Transverse colon (tissue), 4 donors: Measurements from ENCODE around the gene BCAP29. TPM values are rescaled to one million over a fixed set of nuclear protein-coding genes. Genes with fewer than 3 reads are reported as not detected.

Experiments used
- DNase-seq: peaks from one replicate; pipeline ENCODE4 v3.0.0-alpha.2; 2019
- H3K27ac ChIP-seq, 4 donors: fragments of 200-600 bp; sonication (generic); 2 replicates each; pipeline ENCODE4 v1.5.1; 2016 to 2018; ENCODE audit warnings: inconsistent platforms in 4 of 4
- H3K27me3 ChIP-seq: fragments of 200-600 bp; sonication (generic); 2 replicates; pipeline ENCODE4 v1.5.1; 2017; ENCODE audit warnings: inconsistent platforms
- H3K36me3 ChIP-seq, 4 donors: fragments of 200-600 bp; sonication (generic); 2 replicates each; pipeline ENCODE4 v1.5.1; 2017 to 2019; ENCODE audit warnings: inconsistent platforms in 4 of 4
- H3K4me1 ChIP-seq, 4 donors: fragments of 200-600 bp; sonication (generic); 2 replicates each; pipeline ENCODE4 v1.5.1; 2017 to 2020; ENCODE audit warnings: inconsistent platforms in 4 of 4
- H3K4me3 ChIP-seq, 4 donors: fragments of 200-600 bp; sonication (generic); 1 replicate in 1 of 4; 2 replicates in 3 of 4; pipeline versions ENCODE4 v1.5.1 to v1.6.1; 2017 to 2019; ENCODE audit warnings: inconsistent platforms in 4 of 4
- H3K9me3 ChIP-seq, 2 donors: fragments of 200-600 bp; sonication (generic); 2 replicates each; pipeline ENCODE4 v1.5.1; 2017 to 2019; ENCODE audit warnings: inconsistent platforms in 2 of 2
- EP300 ChIP-seq: sonication (generic); formaldehyde crosslinking; IDR thresholded peaks from one replicate; pipeline ENCODE4 v1.6.1; 2017; ENCODE audit warnings: antibody characterized with exemption, low read depth
- POLR2A ChIP-seq: fragments of 450-650 bp; IDR thresholded peaks from one replicate; pipeline ENCODE4 v1.6.1; 2016; ENCODE audit warnings: antibody characterized with exemption, mild to moderate bottlenecking, moderate library complexity
- POLR2AphosphoS5 ChIP-seq, 3 donors: sonication (generic); formaldehyde crosslinking; IDR thresholded peaks; one replicate each; pipeline ENCODE4 v1.6.1; 2016; ENCODE audit warnings: antibody characterized with exemption in 3 of 3
- WGBS, 2 donors: methylation state at CpG; one replicate each; pipeline ENCODE4 v1.1.5; 2018; ENCODE audit warnings: low coverage in 1 of 2; 5-methylcytosine and 5-hydroxymethylcytosine counted together
- in situ Hi-C, 4 donors: fragments of 200-750 bp; cut with MboI; loops; one replicate each; pipeline versions ENCODE4 v1.15.0 to v1.15.1; 2017; ENCODE audit warnings: low sequenced_read_pairs in 3 of 4, low pct_ligation_motif_present in 1 of 4, low pct_unique_long_range_greater_than_20kb in 1 of 4
- intact Hi-C: fragments of 100-400 bp; cut with DNase I; formaldehyde crosslinking; loops from one replicate; pipeline ENCODE4 v1.15.1; 2023; ENCODE audit warnings: low total_unique reads
- small RNA-seq, 4 donors: library from RNA; depleted of rRNA; stranded (forward); fragments of <200 nt; gene quantifications; one replicate each; pipeline ENCODE3, GENCODE V24; 2016
- total RNA-seq, 4 donors: library from RNA; depleted of rRNA; stranded (reverse); fragments of >200 nt; gene quantifications; one replicate each; pipeline ENCODE4 v1.1.0, GENCODE V29; 2016
- TF ChIP-seq, protein P1 (sequence below), 5 experiments: fragments of 200-600 bp in 3 of 5; fragments of 450-650 bp in 2 of 5; sonication (generic) in 3 of 5; IDR thresholded peaks; 1 replicate in 2 of 5; 2 replicates in 3 of 5; pipeline ENCODE4 v1.5.1; 2016 to 2017; ENCODE audit warnings: antibody characterized with exemption in 5 of 5, inconsistent platforms in 3 of 5, mild to moderate bottlenecking in 2 of 5, moderate library complexity in 1 of 5

The BCAP29 gene
- total RNA-seq, 4 donors from 2014 or later: 8.6 to 96.5 (median 73.1) TPM

DNA sequence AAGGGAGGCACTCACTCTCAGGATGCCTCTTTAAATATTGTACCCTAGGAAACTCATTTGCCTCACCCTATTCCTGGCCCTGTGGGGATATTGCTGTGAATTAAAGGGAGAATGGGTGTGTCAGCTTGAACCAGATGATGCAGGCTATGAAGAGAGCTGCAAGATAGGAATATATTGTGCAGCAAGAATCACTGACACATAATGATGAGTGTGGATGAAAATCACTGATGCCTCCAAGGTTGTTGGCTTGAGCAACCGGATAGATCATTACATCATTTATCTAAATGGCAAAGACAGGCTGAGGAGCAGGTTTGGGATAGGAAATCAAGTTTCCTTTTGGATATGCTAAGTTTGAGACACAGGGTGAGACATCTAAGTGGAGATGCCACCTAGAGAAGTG lies 86.7 kb downstream of the BCAP29 start:
- H3K4me3 ChIP-seq: no peak overlapping the region
- WGBS, 2 donors: 89 to 100% methylated on average over 1 of the region's 1 CpG
- TF ChIP-seq POLR2A: no peak
- TF ChIP-seq, protein P1, sequence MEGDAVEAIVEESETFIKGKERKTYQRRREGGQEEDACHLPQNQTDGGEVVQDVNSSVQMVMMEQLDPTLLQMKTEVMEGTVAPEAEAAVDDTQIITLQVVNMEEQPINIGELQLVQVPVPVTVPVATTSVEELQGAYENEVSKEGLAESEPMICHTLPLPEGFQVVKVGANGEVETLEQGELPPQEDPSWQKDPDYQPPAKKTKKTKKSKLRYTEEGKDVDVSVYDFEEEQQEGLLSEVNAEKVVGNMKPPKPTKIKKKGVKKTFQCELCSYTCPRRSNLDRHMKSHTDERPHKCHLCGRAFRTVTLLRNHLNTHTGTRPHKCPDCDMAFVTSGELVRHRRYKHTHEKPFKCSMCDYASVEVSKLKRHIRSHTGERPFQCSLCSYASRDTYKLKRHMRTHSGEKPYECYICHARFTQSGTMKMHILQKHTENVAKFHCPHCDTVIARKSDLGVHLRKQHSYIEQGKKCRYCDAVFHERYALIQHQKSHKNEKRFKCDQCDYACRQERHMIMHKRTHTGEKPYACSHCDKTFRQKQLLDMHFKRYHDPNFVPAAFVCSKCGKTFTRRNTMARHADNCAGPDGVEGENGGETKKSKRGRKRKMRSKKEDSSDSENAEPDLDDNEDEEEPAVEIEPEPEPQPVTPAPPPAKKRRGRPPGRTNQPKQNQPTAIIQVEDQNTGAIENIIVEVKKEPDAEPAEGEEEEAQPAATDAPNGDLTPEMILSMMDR (IDR thresholded peaks at IDR 0.05): no peak
- TF ChIP-seq POLR2AphosphoS5 (IDR thresholded peaks at IDR 0.05): no peak
- no peak for TF ChIP-seq EP300
- H3K9me3 ChIP-seq: no peaks in the 10 kb centered on the region
- H3K27me3 ChIP-seq: peaks cover 27% of the 10 kb centered on the region
- intact Hi-C loops: no loop called here
- in situ Hi-C loops: no loop called here
- H3K27ac ChIP-seq: no peak overlapping the region
- H3K36me3 ChIP-seq: no peaks in the 10 kb centered on the region
- no peak for DNase-seq
- peaks cover 0 to 4% (median 3%) of the 10 kb centered on the region in 4 donors for H3K4me1 ChIP-seq

GRCh38 chr7:107667341-107667740 lies 87.3 kb downstream of the BCAP29 start:
- H3K36me3 ChIP-seq: no peaks in the 10 kb centered on the region
- in situ Hi-C loops (no loop called here), intact Hi-C loops (no loop called here)
- TF ChIP-seq POLR2AphosphoS5 (IDR thresholded peaks at IDR 0.05) (no peak), POLR2A (no peak), EP300 (no peak)
- H3K9me3 ChIP-seq: no peaks in the 10 kb centered on the region
- no peak overlapping the region for H3K4me3 ChIP-seq
- DNase-seq: no peak
- peaks cover 21% of the 10 kb centered on the region for H3K27me3 ChIP-seq
- no peak overlapping the region for H3K27ac ChIP-seq
- no peaks in the 10 kb centered on the region for H3K4me1 ChIP-seq
- 91 to 100% methylated on average over 2 to 3 of the region's 3 CpGs for WGBS, 2 donors

- in situ Hi-C loops: no loop called here
- TF ChIP-seq, protein P1 (IDR thresholded peaks at IDR 0.05): no peak
- no peak for TF ChIP-seq POLR2A
- TF ChIP-seq EP300: no peak
- no peak for TF ChIP-seq POLR2AphosphoS5 (IDR thresholded peaks at IDR 0.05)
Measured at GRCh38 chr7:107668296-107668695, 88.2 kb downstream of the BCAP29 start.

More at GRCh38 chr7:107668296-107668695, 88.2 kb downstream of the BCAP29 start:
- H3K4me1 ChIP-seq: no peaks in the 10 kb centered on the region
- no peak overlapping the region for H3K4me3 ChIP-seq
- no peaks in the 10 kb centered on the region for H3K36me3 ChIP-seq
- WGBS, 2 donors: 73 to 86% methylated on average over 4 of the region's 4 CpGs
- DNase-seq: no peak
- H3K27ac ChIP-seq: no peak overlapping the region
- H3K9me3 ChIP-seq: no peaks in the 10 kb centered on the region
- H3K27me3 ChIP-seq: peaks cover 12% of the 10 kb centered on the region
- intact Hi-C loops: no loop called here

Small RNA genes within 50 kb of the gene (small RNA-seq; reads per million reads assigned to genes)
- gene BANF1P5 (0 reads per million in 4 donors), gene RF01233 (0 to 0.14 (median 0) reads per million in 4 donors)

Other genes with a start within 250 kb of the BCAP29 start
- gene GPR22, start 110.2 kb upstream of the BCAP29 start, total RNA-seq: under 1 TPM in 1 of 4 donors, not detected in 3; 0.14 TPM
- gene COG5, start 16.3 kb upstream of the BCAP29 start, total RNA-seq: 10 to 100 TPM; 15.7 to 48.2 (median 35.7) TPM
- gene DUS4L, start 16.3 kb upstream of the BCAP29 start, total RNA-seq: 10 to 100 TPM in 1 of 4 donors, 1 to 10 TPM in 3; 1.2 to 10.2 (median 4.4) TPM
- gene SLC26A4, start 80.6 kb downstream of the BCAP29 start, total RNA-seq: under 1 TPM in 2 of 4 donors, not detected in 2; 0.16 to 0.41 TPM
- 10 to 100 TPM; 30.6 to 53.9 (median 38.8) TPM for gene CBLL1, start 163.9 kb downstream of the BCAP29 start, total RNA-seq
- 1,000 to 10,000 TPM in 3 of 4 donors, 100 to 1,000 TPM in 1; 296 to 4,526 (median 2,822) TPM for gene SLC26A3, start 223.0 kb downstream of the BCAP29 start, total RNA-seq